H1 (cell line): ENCODE results near the gene LRP3.

Source experiments
- EGR1 ChIP-seq: IDR thresholded peaks from 2 replicates; pipeline ENCODE4 v1.6.1; 2011; ENCODE audit warnings: low read depth, low read length, borderline replicate concordance
- JUN ChIP-seq: IDR thresholded peaks from 2 replicates; pipeline ENCODE4 v1.6.1; 2011; ENCODE audit warnings: low read depth, mild to moderate bottlenecking, improper control_type of control experiment, low read length
- RAD21 ChIP-seq, 2 experiments: IDR thresholded peaks in 1 of 2; conservative IDR thresholded peaks in 1 of 2; 2 replicates each; pipeline ENCODE4 v1.6.1; 2011; ENCODE audit warnings: low read depth in 2 of 2, low read length in 2 of 2, improper control_type of control experiment in 1 of 2, inconsistent platforms in 1 of 2, mild to moderate bottlenecking in 1 of 2, moderate library complexity in 1 of 2
- TF ChIP-seq, protein P1 (sequence below), 3 experiments: IDR thresholded peaks; 1 replicate in 2 of 3; 2 replicates in 1 of 3; pipeline versions ENCODE4 v1.5.1 to v1.6.1; 2011; ENCODE audit warnings: low read length in 3 of 3, mild to moderate bottlenecking in 3 of 3, inconsistent platforms in 2 of 3, low read depth in 1 of 3, moderate library complexity in 1 of 3; ENCODE audit not compliant: insufficient read depth in 1 of 3; ENCODE audit errors: control extremely low read depth in 1 of 3

DNA sequence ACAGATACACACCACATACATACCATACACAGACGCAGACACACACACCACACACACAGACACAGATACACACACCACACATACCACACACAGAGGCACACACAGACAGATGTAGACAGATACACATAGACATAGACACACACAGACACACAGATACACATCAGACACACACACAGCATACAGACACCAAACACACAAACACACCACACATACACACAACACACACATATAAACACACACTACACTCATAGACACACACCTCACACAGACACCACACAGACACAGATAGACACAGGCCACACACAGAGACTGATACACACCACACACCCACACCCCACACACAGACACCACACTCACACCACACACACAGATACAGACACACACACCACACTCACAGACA is 56.4 kb downstream of the LRP3 start:
- TF ChIP-seq JUN (no peak), EGR1 (no peak), RAD21 (IDR thresholded peaks at IDR 0.05 in 1 of 2, conservative IDR thresholded peaks at IDR 0.05 in 1 of 2; ENCODE audit: low read depth in 2 of 2, low read length in 2 of 2) (no peak)
- TF ChIP-seq, protein P1, sequence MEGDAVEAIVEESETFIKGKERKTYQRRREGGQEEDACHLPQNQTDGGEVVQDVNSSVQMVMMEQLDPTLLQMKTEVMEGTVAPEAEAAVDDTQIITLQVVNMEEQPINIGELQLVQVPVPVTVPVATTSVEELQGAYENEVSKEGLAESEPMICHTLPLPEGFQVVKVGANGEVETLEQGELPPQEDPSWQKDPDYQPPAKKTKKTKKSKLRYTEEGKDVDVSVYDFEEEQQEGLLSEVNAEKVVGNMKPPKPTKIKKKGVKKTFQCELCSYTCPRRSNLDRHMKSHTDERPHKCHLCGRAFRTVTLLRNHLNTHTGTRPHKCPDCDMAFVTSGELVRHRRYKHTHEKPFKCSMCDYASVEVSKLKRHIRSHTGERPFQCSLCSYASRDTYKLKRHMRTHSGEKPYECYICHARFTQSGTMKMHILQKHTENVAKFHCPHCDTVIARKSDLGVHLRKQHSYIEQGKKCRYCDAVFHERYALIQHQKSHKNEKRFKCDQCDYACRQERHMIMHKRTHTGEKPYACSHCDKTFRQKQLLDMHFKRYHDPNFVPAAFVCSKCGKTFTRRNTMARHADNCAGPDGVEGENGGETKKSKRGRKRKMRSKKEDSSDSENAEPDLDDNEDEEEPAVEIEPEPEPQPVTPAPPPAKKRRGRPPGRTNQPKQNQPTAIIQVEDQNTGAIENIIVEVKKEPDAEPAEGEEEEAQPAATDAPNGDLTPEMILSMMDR (IDR thresholded peaks at IDR 0.05; ENCODE audit: control extremely low read depth in 1 of 3, insufficient read depth in 1 of 3, low read depth in 1 of 3, low read length in 3 of 3) = no peak
